ENCODE data around the gene CLPTM1L. TPM values are rescaled to one million over a fixed set of nuclear protein-coding genes. Genes with fewer than 3 reads are reported as not detected.

CLPTM1L gene
- total RNA-seq, 4 donors from 2014 or later = 78.0 to 143 (median 104) TPM

- no peak for DNase-seq
- Histone ChIP-seq H3K27me3 (peaks cover 12% of the 10 kb centered on the region), H3K27ac (no peak overlapping the region), H3K36me3 (no peaks in the 10 kb centered on the region), H3K4me3 (no peak overlapping the region), H3K9me3 (no peaks in the 10 kb centered on the region), H3K4me1 (peaks cover 0 to 22% (median 20%) of the 10 kb centered on the region in 4 donors)
- 97% methylated on average over 15 of the region's 18 CpGs; no CpG with 5 or more reads in 1 of the 2 donors for WGBS, 2 donors (ENCODE audit: low coverage in 1 of 2)
- in situ Hi-C loops (cut with MboI; ENCODE audit: low pct_ligation_motif_present in 1 of 4, low pct_unique_long_range_greater_than_20kb in 1 of 4, low sequenced_read_pairs in 3 of 4) (loop anchor here in 1 of 4 donors (25.0 kb wide), 1 partner anchor 255 kb away; no protein-coding TSS in a partner anchor), intact Hi-C loops (cut with DNase I; ENCODE audit: low total_unique reads) (no loop called here)
- no peak for TF ChIP-seq EP300 (IDR thresholded peaks at IDR 0.05; ENCODE audit: low read depth)
- TF ChIP-seq CTCF (IDR thresholded peaks at IDR 0.05) = no peak
- no peak for TF ChIP-seq POLR2A (IDR thresholded peaks at IDR 0.05)
- TF ChIP-seq POLR2AphosphoS5 (IDR thresholded peaks at IDR 0.05) = no peak
These were observed 37.4 kb upstream of the CLPTM1L start for GRCh38 chr5:1382248-1382700.

DNA sequence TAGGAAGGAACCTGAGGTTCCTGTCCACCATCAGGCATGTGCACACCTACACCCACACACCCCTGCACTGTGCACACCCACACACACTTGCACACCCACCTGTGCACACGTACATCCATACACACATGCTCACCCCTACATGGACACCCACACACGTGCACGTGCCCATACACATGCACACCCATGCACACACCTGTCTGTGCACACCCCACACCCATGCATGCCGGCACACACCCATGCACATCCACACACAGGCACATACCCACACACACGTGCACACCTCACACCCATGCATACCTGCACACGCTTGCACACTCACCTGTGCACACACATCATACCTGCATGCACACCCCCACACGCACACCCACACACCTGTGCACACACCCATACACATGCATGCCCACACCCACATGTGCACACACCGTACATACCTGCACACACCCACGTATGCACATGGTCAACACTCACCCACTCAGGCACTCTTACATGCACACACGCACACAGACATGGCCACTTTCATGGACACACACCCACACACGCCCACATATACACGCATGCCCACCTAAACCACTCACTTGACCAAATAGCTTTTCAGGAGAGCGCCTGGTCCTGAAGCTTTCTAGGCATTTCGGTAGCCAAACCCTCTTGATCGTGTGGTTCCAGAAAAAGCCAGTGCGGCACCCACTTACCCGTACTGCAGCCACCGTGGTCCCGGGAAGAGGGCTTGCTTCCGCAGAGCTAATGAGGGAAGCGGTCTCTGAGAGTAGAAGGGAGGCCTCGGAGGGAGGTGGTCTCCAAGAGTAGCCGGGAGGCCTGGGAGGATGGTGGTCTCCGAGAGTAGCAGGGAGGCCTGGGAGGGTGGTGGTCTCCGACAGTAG is 36.7 kb upstream of the CLPTM1L start:
- Histone ChIP-seq H3K27ac (no peak overlapping the region), H3K4me1 (peaks cover 0 to 20% (median 17%) of the 10 kb centered on the region in 4 donors), H3K27me3 (peaks cover 12% of the 10 kb centered on the region), H3K36me3 (no peaks in the 10 kb centered on the region), H3K4me3 (no peak overlapping the region), H3K9me3 (no peaks in the 10 kb centered on the region)
- in situ Hi-C loops (cut with MboI; ENCODE audit: low pct_ligation_motif_present in 1 of 4, low pct_unique_long_range_greater_than_20kb in 1 of 4, low sequenced_read_pairs in 3 of 4) (loop anchor here in 1 of 4 donors (25.0 kb wide), 1 partner anchor 256 kb away; no protein-coding TSS in a partner anchor), intact Hi-C loops (cut with DNase I; ENCODE audit: low total_unique reads) (no loop called here)
- WGBS, 2 donors (ENCODE audit: low coverage in 1 of 2) = 88 to 93% methylated on average over 10 to 25 of the region's 25 CpGs
- DNase-seq = no peak
- TF ChIP-seq EP300 (IDR thresholded peaks at IDR 0.05; ENCODE audit: low read depth) = no peak
- TF ChIP-seq POLR2A (IDR thresholded peaks at IDR 0.05) = no peak
- no peak for TF ChIP-seq POLR2AphosphoS5 (IDR thresholded peaks at IDR 0.05)
- TF ChIP-seq CTCF (IDR thresholded peaks at IDR 0.05) = no peak

DNA sequence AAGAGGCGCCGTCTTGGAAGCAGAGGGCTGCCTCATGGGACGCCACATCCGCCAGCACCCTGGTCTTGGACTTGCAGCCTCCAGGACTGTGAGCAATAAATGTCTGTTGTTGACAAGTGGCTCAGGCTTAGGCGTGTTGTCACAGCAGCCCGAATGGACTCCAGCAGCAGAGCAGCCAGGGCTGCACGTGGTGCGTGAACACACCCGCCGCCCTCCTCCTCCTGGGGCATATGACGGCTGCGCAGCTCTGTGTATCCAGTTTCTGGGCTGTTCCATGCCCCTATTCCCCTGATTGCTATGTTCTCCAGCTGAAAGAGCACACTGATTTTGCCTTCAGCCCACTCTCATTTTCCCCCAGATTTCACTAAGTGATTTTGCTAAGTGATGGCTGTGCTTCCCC is 36.0 kb upstream of the CLPTM1L start:
- WGBS, 2 donors (ENCODE audit: low coverage in 1 of 2) = 57% methylated on average over 12 of the region's 12 CpGs; no CpG with 5 or more reads in 1 of the 2 donors
- DNase-seq = no peak
- TF ChIP-seq POLR2A (IDR thresholded peaks at IDR 0.05) (no peak), EP300 (IDR thresholded peaks at IDR 0.05; ENCODE audit: low read depth) (no peak), CTCF (IDR thresholded peaks at IDR 0.05) (no peak), POLR2AphosphoS5 (IDR thresholded peaks at IDR 0.05) (no peak)
- Histone ChIP-seq H3K27me3 (peaks cover 12% of the 10 kb centered on the region), H3K9me3 (no peaks in the 10 kb centered on the region), H3K4me3 (no peak overlapping the region), H3K4me1 (peaks cover 0 to 13% (median 12%) of the 10 kb centered on the region in 4 donors), H3K36me3 (no peaks in the 10 kb centered on the region), H3K27ac (no peak overlapping the region)
- in situ Hi-C loops (cut with MboI; ENCODE audit: low pct_ligation_motif_present in 1 of 4, low pct_unique_long_range_greater_than_20kb in 1 of 4, low sequenced_read_pairs in 3 of 4) = loop anchor here in 1 of 4 donors (25.0 kb wide), 1 partner anchor 256 kb away; no protein-coding TSS in a partner anchor
- intact Hi-C loops (cut with DNase I; ENCODE audit: low total_unique reads) = no loop called here

Data from transverse colon (tissue), 4 donors.